GM12891 (cell line): Measurements from ENCODE around the gene STK11.
A peak's percentile ranks its signal among the peaks of the same experiment; 100 is the strongest.

Experiments
- DNase-seq: peaks from one replicate; pipeline ENCODE4 v3.0.0; 2011; ENCODE audit warnings: low spot score; ENCODE audit not compliant: insufficient read length
- FAIRE-seq: peaks from 2 replicates; lab custom pipeline; 2011; peaks lifted over from hg19 to GRCh38; lab: Jason Lieb, UNC
- PAX5 ChIP-seq: IDR thresholded peaks from 2 replicates; pipeline ENCODE4 v1.6.1; 2011; ENCODE audit warnings: low read length, moderate library complexity, mild to moderate bottlenecking; ENCODE audit not compliant: insufficient read depth, severe bottlenecking
- POLR2A ChIP-seq: IDR thresholded peaks from 2 replicates; pipeline ENCODE4 v1.6.1; 2011; ENCODE audit warnings: low read depth, low read length, control low read depth
- POLR2AphosphoS5 ChIP-seq: IDR thresholded peaks from 2 replicates; pipeline ENCODE4 v1.6.1; 2011; ENCODE audit warnings: low read depth, low read length, control low read depth
- POU2F2 ChIP-seq: IDR thresholded peaks from 2 replicates; pipeline ENCODE4 v1.6.1; 2011; ENCODE audit warnings: low read depth, mild to moderate bottlenecking, control low read depth, low read length, moderate library complexity
- SPI1 ChIP-seq: IDR thresholded peaks from 2 replicates; pipeline ENCODE4 v1.6.1; 2011; ENCODE audit warnings: low read depth, low read length, control low read depth
- TAF1 ChIP-seq: IDR thresholded peaks from 2 replicates; pipeline ENCODE4 v1.6.1; 2011; ENCODE audit warnings: low read depth, low read length, control low read depth

The STK11 gene

DNA sequence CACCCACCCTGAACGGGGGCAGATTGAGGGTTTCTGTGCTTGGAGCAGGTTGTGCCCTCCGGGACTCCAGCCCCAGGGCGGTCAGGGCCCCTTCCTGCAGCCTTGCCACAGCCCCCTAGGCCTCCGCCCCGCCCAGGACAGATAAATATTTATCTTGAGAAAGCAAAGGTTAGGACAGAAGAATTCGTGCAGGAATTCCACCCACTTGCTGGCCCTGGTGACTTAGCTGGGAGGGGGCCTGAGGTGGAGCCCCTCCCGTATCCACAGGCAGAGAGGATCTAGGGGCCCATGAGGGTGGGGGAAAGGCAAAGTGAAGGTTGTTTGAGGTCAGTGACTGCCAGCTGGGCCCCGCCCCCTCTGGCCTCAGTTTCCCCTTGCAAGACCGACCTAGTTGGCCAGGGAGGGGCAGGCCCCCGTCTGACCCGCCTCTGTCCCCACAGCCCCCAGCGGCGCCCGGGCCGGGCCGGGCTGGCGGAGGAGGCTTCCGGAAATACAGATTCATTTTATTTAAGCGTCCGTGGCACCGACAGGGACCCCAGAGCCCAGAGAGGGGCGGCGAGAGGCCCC is 48.0 kb downstream of the STK11 start:
- FAIRE-seq, result no peak
- DNase-seq, result no peak
- TF ChIP-seq TAF1 (no peak), POU2F2 (no peak), SPI1 (no peak), POLR2AphosphoS5 (no peak), POLR2A (no peak), PAX5 (no peak)

- no peak for FAIRE-seq
- no peak for DNase-seq
- no peak for TF ChIP-seq POU2F2
- TF ChIP-seq TAF1, result no peak
- TF ChIP-seq POLR2AphosphoS5, result no peak
- TF ChIP-seq SPI1, result no peak
- TF ChIP-seq POLR2A, result no peak
- no peak for TF ChIP-seq PAX5
Measured at GRCh38 chr19:1254081-1254527, 48.5 kb downstream of the STK11 start.

DNA sequence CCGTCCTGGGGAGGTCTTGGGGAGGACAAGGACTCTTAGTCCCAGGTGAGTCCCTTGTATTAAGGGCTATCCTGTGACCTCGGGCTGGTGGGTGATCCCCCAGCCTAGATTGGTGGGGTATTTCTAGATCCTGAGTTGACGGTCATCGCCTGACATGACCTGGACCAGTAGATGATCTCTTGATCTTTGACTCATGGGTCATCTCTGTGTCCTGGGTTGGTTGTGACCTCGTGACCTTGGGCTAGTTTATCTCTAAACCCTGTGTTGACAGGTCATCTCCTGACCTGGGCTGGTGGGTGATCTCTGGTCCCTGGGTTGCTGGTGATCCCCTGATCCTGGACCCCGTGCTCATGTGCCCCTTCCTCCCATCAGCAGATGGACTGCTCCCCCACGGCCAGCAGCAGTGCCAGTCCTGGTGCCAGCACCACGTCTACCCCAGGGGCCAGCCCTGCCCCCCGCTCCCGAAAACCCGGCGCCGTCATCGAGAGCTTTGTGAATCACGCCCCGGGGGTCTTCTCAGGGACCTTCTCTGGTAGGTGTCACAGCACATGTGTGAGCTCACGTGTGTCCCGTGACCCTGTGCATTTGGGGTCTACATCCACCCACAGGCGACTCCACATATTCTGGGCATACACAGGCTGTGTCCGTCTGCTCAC is 49.1 kb downstream of the STK11 start:
- FAIRE-seq (peak; percentile 28), DNase-seq (no peak)
- no peak for TF ChIP-seq POU2F2
- no peak for TF ChIP-seq POLR2AphosphoS5
- TF ChIP-seq POLR2A, result no peak
- TF ChIP-seq PAX5, result no peak
- no peak for TF ChIP-seq TAF1
- TF ChIP-seq SPI1, result no peak

GRCh38 chr19:1255186-1256161 is 49.9 kb downstream of the STK11 start:
- DNase-seq, result no peak
- TF ChIP-seq POLR2A (no peak), POLR2AphosphoS5 (no peak), POU2F2 (no peak), SPI1 (no peak), PAX5 (no peak), TAF1 (no peak)
- no peak for FAIRE-seq

DNA sequence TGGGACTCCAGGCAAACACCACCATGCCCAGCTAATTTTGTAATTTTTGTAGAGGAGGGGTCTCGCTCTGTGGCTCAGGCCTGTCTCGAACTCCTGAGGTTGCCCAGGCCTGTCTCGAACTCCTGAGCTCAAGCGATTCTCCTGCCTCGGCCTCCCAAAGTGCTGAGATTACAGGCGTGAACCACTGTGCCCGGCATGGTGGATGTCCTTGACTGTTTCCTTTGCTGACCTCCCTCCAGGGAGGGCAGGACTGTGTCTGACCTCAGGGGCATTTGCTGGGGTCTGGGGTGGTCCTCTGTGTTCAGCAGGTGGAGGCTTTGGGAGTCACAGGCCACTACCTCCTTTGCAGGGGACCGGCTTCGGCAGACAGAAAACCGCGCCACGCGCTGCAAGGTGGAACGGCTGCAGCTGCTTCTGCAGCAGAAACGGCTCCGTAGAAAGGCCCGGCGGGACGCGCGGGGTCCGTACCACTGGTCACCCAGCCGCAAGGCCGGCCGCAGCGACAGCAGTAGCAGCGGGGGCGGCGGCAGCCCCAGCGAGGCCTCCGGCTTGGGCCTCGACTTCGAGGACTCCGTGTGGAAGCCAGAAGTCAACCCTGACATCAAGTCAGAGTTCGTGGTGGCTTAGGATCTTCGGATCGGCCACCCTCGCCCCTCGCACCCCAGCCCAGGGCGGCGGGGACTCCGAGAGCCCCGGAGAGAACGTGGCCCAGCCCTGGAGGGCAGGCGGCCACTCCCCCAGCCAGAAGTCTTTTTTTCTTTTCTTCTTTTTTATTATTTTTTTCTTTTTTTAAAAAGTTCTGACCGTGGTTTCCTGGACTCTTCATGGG is 51.3 kb downstream of the STK11 start:
- FAIRE-seq (no peak), DNase-seq (no peak)
- TF ChIP-seq POLR2A, result no peak
- TF ChIP-seq TAF1, result no peak
- TF ChIP-seq PAX5, result no peak
- no peak for TF ChIP-seq POU2F2
- TF ChIP-seq POLR2AphosphoS5, result no peak
- TF ChIP-seq SPI1, result no peak

DNA sequence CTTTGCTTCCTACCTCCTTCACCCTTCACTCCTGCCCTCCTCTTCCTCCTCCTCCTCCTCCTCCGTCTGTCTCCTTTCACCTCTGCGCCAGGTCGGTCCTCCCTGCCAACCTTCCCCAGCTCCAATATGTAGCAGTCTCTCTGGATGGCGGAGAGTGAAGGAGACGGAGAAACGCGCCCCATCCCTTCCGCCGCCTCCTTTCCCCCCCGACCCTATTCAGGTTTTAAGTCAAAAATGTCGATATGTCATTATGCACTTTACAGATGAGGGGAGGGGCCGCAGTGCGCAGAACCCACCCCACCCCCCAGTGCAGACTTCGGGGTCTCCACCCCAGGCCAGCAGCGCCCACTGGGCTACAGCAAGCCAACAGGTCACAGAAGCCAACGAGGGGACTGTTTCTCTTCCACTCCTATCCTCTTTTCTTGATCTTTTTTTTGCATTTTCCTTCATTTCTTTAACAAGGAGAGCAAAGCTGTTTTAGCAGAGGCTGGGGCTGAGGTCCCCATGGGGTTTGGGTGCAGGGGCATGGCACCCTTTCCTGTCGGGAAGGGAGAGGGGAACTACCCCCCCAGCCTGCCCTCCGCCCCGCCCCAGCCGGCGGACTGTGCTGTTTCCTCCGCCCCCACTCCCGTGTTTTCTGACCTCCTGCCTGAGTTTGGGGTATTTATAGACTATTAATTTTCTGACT is 52.0 kb downstream of the STK11 start:
- no peak for TF ChIP-seq TAF1
- no peak for TF ChIP-seq PAX5
- no peak for TF ChIP-seq POLR2AphosphoS5
- TF ChIP-seq POU2F2, result no peak
- TF ChIP-seq POLR2A, result no peak
- no peak for TF ChIP-seq SPI1
- DNase-seq, result no peak
- no peak for FAIRE-seq

GRCh38 chr19:1258163-1258492 is 52.5 kb downstream of the STK11 start:
- no peak for TF ChIP-seq SPI1
- no peak for TF ChIP-seq POU2F2
- no peak; the same call in 1 of the 2 replicates for TF ChIP-seq POLR2AphosphoS5
- no peak for TF ChIP-seq TAF1
- TF ChIP-seq POLR2A, result peak; percentile 37; the same call in 1 of the 2 replicates
- no peak for DNase-seq
- FAIRE-seq, result no peak

- FAIRE-seq (peak; percentile 40), DNase-seq (no peak)
- TF ChIP-seq POU2F2 (no peak), TAF1 (no peak), POLR2A (no peak), SPI1 (no peak), PAX5 (no peak), POLR2AphosphoS5 (no peak)
Measured at GRCh38 chr19:1258707-1259205, 53.2 kb downstream of the STK11 start.
